ENCODE results near the gene TMEM117. TPM values are rescaled to one million over a fixed set of nuclear protein-coding genes. Genes with fewer than 3 reads are reported as not detected.

TMEM117 gene
- total and polyA plus RNA-seq, 2 donors (not counting 1 experiment from before 2014, with no cell fraction given) = 2.0 to 10.4 TPM

- Histone ChIP-seq H3K9ac (ENCODE audit: low read length) (no peak overlapping the region), H3K4me1 (ENCODE audit: control insufficient read depth in 2 of 2, insufficient read depth in 2 of 2, low read length in 2 of 2) (peaks cover 4 to 7% of the 10 kb centered on the region in 2 donors), H4K20me1 (ENCODE audit: control insufficient read depth, insufficient read depth, low read length, poor library complexity, severe bottlenecking) (no peaks in the 10 kb centered on the region), H3K4me2 (replicated peaks; ENCODE audit: low read depth, low read length, poor library complexity, severe bottlenecking) (no peak overlapping the region), H3K36me3 (replicated peaks in 1 of 2; ENCODE audit: control extremely low read depth in 1 of 2, control insufficient read depth in 1 of 2, extremely low read depth in 1 of 2, insufficient read depth in 2 of 2, low read length in 1 of 2) (no peaks in the 10 kb centered on the region), H3K79me2 (ENCODE audit: control insufficient read depth, insufficient read depth, low read length) (no peaks in the 10 kb centered on the region), H3K27ac (ENCODE audit: low read length in 2 of 2) (no peak overlapping the region), H3K9me3 (ENCODE audit: control extremely low read depth in 1 of 3, control insufficient read depth in 2 of 3, insufficient read depth in 1 of 3, low read length in 2 of 3) (no peaks in the 10 kb centered on the region), H2AFZ (ENCODE audit: insufficient read depth, low read depth, low read length, poor library complexity, severe bottlenecking) (no peak overlapping the region), H3K27me3 (replicated peaks in 1 of 4; ENCODE audit: control extremely low read depth in 1 of 4, control insufficient read depth in 3 of 4, insufficient read depth in 4 of 4, low read length in 3 of 4) (no peaks in the 10 kb centered on the region), H3K4me3 (ENCODE audit: control extremely low read depth in 1 of 5, extremely low read depth in 1 of 5, insufficient read depth in 1 of 5, low read depth in 2 of 5, low read length in 4 of 5) (no peak overlapping the region)
- Mint-ChIP-seq H3K27me3 (no peaks in the 10 kb centered on the region), H3K9me3 (ENCODE audit: insufficient read depth) (no peaks in the 10 kb centered on the region), H3K4me1 (peaks cover 15% of the 10 kb centered on the region), H3K27ac (no peak overlapping the region), H3K4me3 (no peak overlapping the region)
- TF ChIP-seq CTCF (IDR thresholded peaks at IDR 0.05) (no peak), EZH2 (IDR thresholded peaks at IDR 0.05; ENCODE audit: borderline replicate concordance, insufficient read depth, low read depth, low read length, poor library complexity, severe bottlenecking) (no peak)
- POLR2A ChIA-PET = no interaction called here
- intact Hi-C loops (cut with micrococcal nuclease) = no loop called here
- 100% methylated on average over 1 of the region's 3 CpGs for WGBS (ENCODE audit: insufficient coverage)
- DNase-seq (no peak), ATAC-seq (ENCODE audit: low read depth) (no peak)
- CTCF ChIA-PET = no interaction called here
Measured at GRCh38 chr12:44370982-44371381, 535.1 kb downstream of the TMEM117 start.

- H3K4me3 ChIP-seq (ENCODE audit: control extremely low read depth in 1 of 5, extremely low read depth in 1 of 5, insufficient read depth in 1 of 5, low read depth in 2 of 5, low read length in 4 of 5) = no peak overlapping the region
- H3K4me2 ChIP-seq (replicated peaks; ENCODE audit: low read depth, low read length, poor library complexity, severe bottlenecking) = no peak overlapping the region
- Mint-ChIP-seq H3K9me3 (ENCODE audit: insufficient read depth) (no peaks in the 10 kb centered on the region), H3K27me3 (no peaks in the 10 kb centered on the region), H3K27ac (no peak overlapping the region), H3K4me3 (no peak overlapping the region), H3K4me1 (peaks cover 15% of the 10 kb centered on the region)
- H4K20me1 ChIP-seq (ENCODE audit: control insufficient read depth, insufficient read depth, low read length, poor library complexity, severe bottlenecking) = no peaks in the 10 kb centered on the region
- no peaks in the 10 kb centered on the region for H3K79me2 ChIP-seq (ENCODE audit: control insufficient read depth, insufficient read depth, low read length)
- no peak for DNase-seq
- ATAC-seq (ENCODE audit: low read depth) = no peak
- intact Hi-C loops (cut with micrococcal nuclease) = no loop called here
- H3K27ac ChIP-seq (ENCODE audit: low read length in 2 of 2) = no peak overlapping the region
- no CpG with 5 or more reads among the region's 2 CpGs for WGBS (ENCODE audit: insufficient coverage)
- H2AFZ ChIP-seq (ENCODE audit: insufficient read depth, low read depth, low read length, poor library complexity, severe bottlenecking) = no peak overlapping the region
- H3K27me3 ChIP-seq (replicated peaks in 1 of 4; ENCODE audit: control extremely low read depth in 1 of 4, control insufficient read depth in 3 of 4, insufficient read depth in 4 of 4, low read length in 3 of 4) = no peaks in the 10 kb centered on the region
- ChIA-PET POLR2A (no interaction called here), CTCF (no interaction called here)
- peaks cover 4 to 7% of the 10 kb centered on the region in 2 donors for H3K4me1 ChIP-seq (ENCODE audit: control insufficient read depth in 2 of 2, insufficient read depth in 2 of 2, low read length in 2 of 2)
- no peak overlapping the region for H3K9ac ChIP-seq (ENCODE audit: low read length)
- no peaks in the 10 kb centered on the region for H3K36me3 ChIP-seq (replicated peaks in 1 of 2; ENCODE audit: control extremely low read depth in 1 of 2, control insufficient read depth in 1 of 2, extremely low read depth in 1 of 2, insufficient read depth in 2 of 2, low read length in 1 of 2)
- no peaks in the 10 kb centered on the region for H3K9me3 ChIP-seq (ENCODE audit: control extremely low read depth in 1 of 3, control insufficient read depth in 2 of 3, insufficient read depth in 1 of 3, low read length in 2 of 3)
- TF ChIP-seq EZH2 (IDR thresholded peaks at IDR 0.05; ENCODE audit: borderline replicate concordance, insufficient read depth, low read depth, low read length, poor library complexity, severe bottlenecking) (no peak), CTCF (IDR thresholded peaks at IDR 0.05) (no peak)
Measured at GRCh38 chr12:44372259-44372658, 536.4 kb downstream of the TMEM117 start.

Data from B cell (primary cell).